Retinal pigment epithelial cell (primary cell): ENCODE results near the gene EBF3.

Source experiments
- DNase-seq: peaks from one replicate; pipeline ENCODE4 v3.0.0-alpha.2; 2010; ENCODE audit warnings: low read depth
- H3K4me3 ChIP-seq: 2 replicates; pipeline ENCODE4 v1.5.1; 2011; ENCODE audit warnings: mild to moderate bottlenecking, low read length, control low read depth, moderate library complexity
- TF ChIP-seq, protein P1 (sequence below): conservative IDR thresholded peaks from 2 replicates; pipeline ENCODE4 v1.5.1; 2011; ENCODE audit warnings: low read depth, low read length, control low read depth, inconsistent platforms

Gene EBF3

DNA sequence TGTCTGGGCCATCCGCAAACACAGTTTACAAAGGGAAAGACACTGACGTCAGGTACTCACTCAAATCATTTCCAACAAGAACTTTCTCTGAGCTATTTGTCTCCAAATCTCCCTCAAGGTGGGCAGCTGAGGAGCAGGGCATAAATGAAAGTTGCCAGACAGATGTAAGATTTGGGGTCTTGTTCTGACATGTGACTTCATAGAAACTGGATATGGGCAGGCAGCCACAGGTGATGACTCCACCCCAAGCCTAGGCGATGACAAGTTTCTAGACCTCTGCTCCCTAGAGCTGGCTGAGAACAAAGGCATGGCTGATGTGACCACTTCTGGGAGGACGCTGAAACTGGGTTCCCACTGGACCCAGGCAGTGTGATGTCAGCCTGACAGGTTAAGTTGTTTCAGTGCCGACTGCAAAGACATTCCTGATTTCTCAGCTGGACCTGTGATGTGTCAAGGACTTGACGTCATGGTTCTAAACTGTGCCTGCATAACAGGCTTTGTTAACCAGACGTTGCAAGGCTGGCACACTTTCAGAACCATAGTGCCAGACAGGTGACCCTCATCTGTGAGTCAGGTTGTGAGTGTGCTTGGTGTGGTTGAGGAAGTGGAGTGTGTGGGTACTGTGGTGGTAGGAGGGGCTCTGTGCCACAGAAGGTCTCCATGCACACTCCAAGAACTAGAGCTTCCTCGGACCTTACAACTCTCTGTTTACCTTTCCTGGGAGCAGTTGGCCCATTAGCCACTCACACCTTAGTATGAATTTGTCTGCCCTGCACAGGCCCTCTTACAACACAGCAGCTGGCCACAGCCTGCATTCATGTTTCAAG lies 39.9 kb upstream of the EBF3 start:
- TF ChIP-seq, protein P1, sequence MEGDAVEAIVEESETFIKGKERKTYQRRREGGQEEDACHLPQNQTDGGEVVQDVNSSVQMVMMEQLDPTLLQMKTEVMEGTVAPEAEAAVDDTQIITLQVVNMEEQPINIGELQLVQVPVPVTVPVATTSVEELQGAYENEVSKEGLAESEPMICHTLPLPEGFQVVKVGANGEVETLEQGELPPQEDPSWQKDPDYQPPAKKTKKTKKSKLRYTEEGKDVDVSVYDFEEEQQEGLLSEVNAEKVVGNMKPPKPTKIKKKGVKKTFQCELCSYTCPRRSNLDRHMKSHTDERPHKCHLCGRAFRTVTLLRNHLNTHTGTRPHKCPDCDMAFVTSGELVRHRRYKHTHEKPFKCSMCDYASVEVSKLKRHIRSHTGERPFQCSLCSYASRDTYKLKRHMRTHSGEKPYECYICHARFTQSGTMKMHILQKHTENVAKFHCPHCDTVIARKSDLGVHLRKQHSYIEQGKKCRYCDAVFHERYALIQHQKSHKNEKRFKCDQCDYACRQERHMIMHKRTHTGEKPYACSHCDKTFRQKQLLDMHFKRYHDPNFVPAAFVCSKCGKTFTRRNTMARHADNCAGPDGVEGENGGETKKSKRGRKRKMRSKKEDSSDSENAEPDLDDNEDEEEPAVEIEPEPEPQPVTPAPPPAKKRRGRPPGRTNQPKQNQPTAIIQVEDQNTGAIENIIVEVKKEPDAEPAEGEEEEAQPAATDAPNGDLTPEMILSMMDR, result no peak
- H3K4me3 ChIP-seq, result no peak overlapping the region
- DNase-seq, result no peak

DNA sequence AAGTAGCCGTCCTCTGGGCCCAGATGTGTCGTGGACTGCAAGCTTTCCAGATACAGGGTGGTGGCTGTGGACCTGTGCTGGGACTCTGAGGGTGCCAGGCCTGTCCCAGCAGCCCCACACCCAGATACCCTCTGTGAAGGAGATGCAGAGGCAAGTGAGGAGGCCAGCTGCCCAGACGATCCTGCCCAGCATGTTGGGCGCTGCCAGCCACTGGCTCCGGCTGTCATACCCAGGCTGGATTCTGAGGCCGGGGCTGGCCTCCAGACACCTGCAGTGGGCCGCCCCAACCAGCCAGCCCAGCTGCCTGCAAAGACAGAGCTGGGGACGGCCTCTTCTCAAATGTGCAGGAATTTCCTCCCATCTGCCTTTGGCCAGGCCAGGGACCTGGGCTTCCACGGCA lies 39.1 kb upstream of the EBF3 start:
- TF ChIP-seq, protein P1, result no peak
- no peak overlapping the region for H3K4me3 ChIP-seq
- DNase-seq, result no peak

DNA sequence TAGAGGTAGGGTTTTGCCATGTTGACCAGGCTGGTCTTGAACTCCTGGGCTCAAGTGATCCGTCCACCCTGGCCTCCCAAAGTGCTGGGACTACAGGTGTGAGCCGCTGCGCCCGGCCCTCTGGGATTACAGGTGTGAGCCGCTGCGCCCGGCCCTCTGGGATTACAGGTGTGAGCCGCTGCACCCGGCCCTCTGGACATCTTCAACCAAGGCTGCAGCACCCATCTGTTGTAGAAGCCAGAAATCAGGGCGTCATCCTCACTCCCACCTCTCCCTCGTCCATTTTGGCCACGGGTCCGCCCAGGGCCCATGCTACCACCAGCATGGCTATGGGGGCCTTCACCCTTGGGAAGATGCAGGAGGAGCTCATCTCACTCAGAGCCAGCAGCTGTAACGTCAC lies 38.5 kb upstream of the EBF3 start:
- TF ChIP-seq, protein P1, result no peak
- no peak for DNase-seq

DNA sequence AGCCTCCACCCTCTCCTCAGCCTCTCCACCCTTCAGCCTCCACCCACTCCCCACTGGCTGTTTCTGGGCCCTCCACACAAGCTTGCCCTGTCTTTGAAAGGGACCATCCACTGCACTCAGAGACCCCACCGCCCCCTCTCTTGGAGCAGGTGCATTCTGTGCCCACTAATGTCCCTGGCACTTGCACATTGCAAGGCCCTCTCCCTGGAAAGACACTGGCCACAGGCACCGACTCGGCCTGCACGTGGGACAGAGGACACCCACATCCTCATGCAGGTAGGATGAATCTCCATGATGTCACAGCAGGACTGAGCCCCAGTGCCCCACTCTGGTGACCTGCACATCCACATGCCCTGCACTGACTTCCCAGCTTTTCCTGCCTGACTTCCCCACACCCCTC lies 36.8 kb upstream of the EBF3 start:
- no peak overlapping the region for H3K4me3 ChIP-seq
- DNase-seq, result no peak
- TF ChIP-seq, protein P1, result no peak

More for the DNA sequence above, 38.5 kb upstream of the EBF3 start:
- H3K4me3 ChIP-seq, result no peak overlapping the region

DNA sequence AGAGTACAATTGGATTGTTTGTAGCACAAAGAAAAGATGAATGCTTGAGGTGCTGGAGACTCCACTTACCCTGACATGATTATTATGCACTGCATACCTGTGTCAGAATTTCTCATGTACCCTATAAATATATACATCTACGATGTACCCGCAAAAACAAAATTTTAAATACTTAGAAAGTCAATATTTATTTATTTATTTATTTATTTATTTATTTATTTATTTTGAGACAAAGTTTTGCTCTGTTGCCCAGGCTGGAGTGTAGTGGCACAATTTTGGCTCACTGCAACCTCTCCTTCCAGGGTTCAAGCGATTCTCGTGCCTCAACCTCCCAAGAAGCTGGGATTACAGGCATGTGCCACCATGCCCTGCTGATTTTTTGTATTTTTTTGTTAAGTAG lies 35.1 kb upstream of the EBF3 start:
- H3K4me3 ChIP-seq, result no peak overlapping the region
- no peak for DNase-seq
- TF ChIP-seq, protein P1, result no peak

DNA sequence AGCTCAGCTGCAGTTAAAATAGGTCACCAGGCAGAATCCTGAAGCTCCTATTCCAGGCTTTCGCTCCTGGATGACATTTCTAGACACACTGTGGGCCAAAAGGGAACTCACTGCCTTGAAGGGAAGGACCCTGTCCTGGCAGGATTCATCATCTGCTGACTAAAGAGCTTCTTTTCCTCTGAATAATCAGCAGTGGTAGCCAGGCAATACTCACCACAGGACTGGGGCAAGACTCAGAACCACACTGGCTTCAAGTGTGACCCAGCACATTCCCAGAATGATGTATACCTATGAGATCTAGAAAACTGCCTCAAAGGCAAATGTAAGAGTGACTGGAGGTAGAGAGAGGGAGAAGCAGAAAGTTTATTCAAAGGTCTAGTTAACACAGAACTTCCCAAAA lies 29.5 kb upstream of the EBF3 start:
- H3K4me3 ChIP-seq, result no peak overlapping the region
- TF ChIP-seq, protein P1, result no peak
- DNase-seq, result no peak

DNA sequence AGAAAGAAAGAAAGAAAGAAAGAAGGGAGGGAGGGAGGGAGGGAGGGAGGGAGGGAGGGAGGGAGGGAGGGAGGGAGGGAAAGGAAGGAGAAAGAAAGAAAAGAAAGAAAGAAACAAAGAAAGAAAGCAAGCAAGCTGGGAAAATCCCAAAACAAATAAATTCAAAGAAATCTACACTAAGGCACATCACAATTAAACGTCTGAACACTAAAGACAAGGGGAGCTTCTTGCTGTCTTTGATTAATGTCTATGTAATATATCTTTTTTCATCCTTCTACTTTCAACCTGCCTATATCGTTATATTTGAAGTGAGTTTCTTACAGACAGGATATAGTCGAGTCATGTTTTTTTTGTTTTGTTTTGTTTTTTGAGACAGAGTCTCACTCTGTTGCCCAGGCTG lies 28.3 kb upstream of the EBF3 start:
- TF ChIP-seq, protein P1, result no peak
- DNase-seq, result no peak

More for the DNA sequence above, 28.3 kb upstream of the EBF3 start:
- no peak overlapping the region for H3K4me3 ChIP-seq
